ENCODE measurements around the gene BOC.

BOC gene

GRCh38 chr3:113270068-113270467 lies 58.7 kb downstream of the BOC start:
- TF ChIP-seq CEBPB (IDR thresholded peaks at IDR 0.05) (no peak), REST (IDR thresholded peaks at IDR 0.05; ENCODE audit: low read depth) (no peak), FOXM1 (IDR thresholded peaks at IDR 0.05; ENCODE audit: borderline replicate concordance, low read depth) (no peak), EP300 (IDR thresholded peaks at IDR 0.05; ENCODE audit: borderline replicate concordance) (no peak), USF1 (IDR thresholded peaks at IDR 0.05) (no peak), EGR1 (IDR thresholded peaks at IDR 0.05) (no peak), ZBTB7A (IDR thresholded peaks at IDR 0.05; ENCODE audit: low read depth) (no peak), TAF1 (IDR thresholded peaks at IDR 0.05; ENCODE audit: low read depth) (no peak), CREB1 (IDR thresholded peaks at IDR 0.05; ENCODE audit: low read depth) (no peak), MAX (IDR thresholded peaks at IDR 0.05) (no peak), RAD21 (IDR thresholded peaks at IDR 0.05; ENCODE audit: low read depth) (no peak), NFIC (IDR thresholded peaks at IDR 0.05) (no peak), TCF12 (IDR thresholded peaks at IDR 0.05; ENCODE audit: low read depth) (no peak)

GRCh38 chr3:113270786-113271185 lies 59.4 kb downstream of the BOC start:
- TF ChIP-seq REST (IDR thresholded peaks at IDR 0.05; ENCODE audit: low read depth) (no peak), RAD21 (IDR thresholded peaks at IDR 0.05; ENCODE audit: low read depth) (no peak), EGR1 (IDR thresholded peaks at IDR 0.05) (no peak), TEAD4 (IDR thresholded peaks at IDR 0.05) (no peak), EP300 (IDR thresholded peaks at IDR 0.05; ENCODE audit: borderline replicate concordance) (no peak), USF1 (IDR thresholded peaks at IDR 0.05) (no peak), CREB1 (IDR thresholded peaks at IDR 0.05; ENCODE audit: low read depth) (no peak), ZBTB7A (IDR thresholded peaks at IDR 0.05; ENCODE audit: low read depth) (no peak), TCF12 (IDR thresholded peaks at IDR 0.05; ENCODE audit: low read depth) (no peak), YY1 (IDR thresholded peaks at IDR 0.05; ENCODE audit: low read depth) (no peak), CEBPB (IDR thresholded peaks at IDR 0.05) (no peak), TAF1 (IDR thresholded peaks at IDR 0.05; ENCODE audit: low read depth) (no peak)

- TF ChIP-seq MAX (IDR thresholded peaks at IDR 0.05), result 0 out of 2 replicates have a peak, but pooled peaks have one; percentile 10
- no peak for TF ChIP-seq USF1 (IDR thresholded peaks at IDR 0.05)
Measured at GRCh38 chr3:113271189-113271588, 59.8 kb downstream of the BOC start.

- TF ChIP-seq TAF1 (IDR thresholded peaks at IDR 0.05; ENCODE audit: low read depth) (no peak), MAX (IDR thresholded peaks at IDR 0.05) (no peak), FOXM1 (IDR thresholded peaks at IDR 0.05; ENCODE audit: borderline replicate concordance, low read depth) (no peak), YY1 (IDR thresholded peaks at IDR 0.05; ENCODE audit: low read depth) (no peak), USF1 (IDR thresholded peaks at IDR 0.05) (no peak), REST (IDR thresholded peaks at IDR 0.05; ENCODE audit: low read depth) (no peak), TEAD4 (IDR thresholded peaks at IDR 0.05) (no peak), EGR1 (IDR thresholded peaks at IDR 0.05) (no peak), TCF12 (IDR thresholded peaks at IDR 0.05; ENCODE audit: low read depth) (no peak), NFIC (IDR thresholded peaks at IDR 0.05) (no peak), RAD21 (IDR thresholded peaks at IDR 0.05; ENCODE audit: low read depth) (no peak), EP300 (IDR thresholded peaks at IDR 0.05; ENCODE audit: borderline replicate concordance) (no peak), CREB1 (IDR thresholded peaks at IDR 0.05; ENCODE audit: low read depth) (no peak), ZBTB7A (IDR thresholded peaks at IDR 0.05; ENCODE audit: low read depth) (no peak), CEBPB (IDR thresholded peaks at IDR 0.05) (no peak)
Measured at GRCh38 chr3:113271594-113272384, 60.4 kb downstream of the BOC start.
